DMS 273 treated with DMSO at 0.1 percent for 48 hours (cell line): ENCODE data around the gene VPS39.
"Not testable (repeated sequence)": the region's sequence is repeated elsewhere in the genome, so short reads cannot be mapped to it uniquely, and the experiment has no call there.

Experiments
- DNase-seq: peaks from one replicate; lab custom pipeline; 2025; lab: John Stamatoyannopoulos, UW

Gene VPS39, protein sequence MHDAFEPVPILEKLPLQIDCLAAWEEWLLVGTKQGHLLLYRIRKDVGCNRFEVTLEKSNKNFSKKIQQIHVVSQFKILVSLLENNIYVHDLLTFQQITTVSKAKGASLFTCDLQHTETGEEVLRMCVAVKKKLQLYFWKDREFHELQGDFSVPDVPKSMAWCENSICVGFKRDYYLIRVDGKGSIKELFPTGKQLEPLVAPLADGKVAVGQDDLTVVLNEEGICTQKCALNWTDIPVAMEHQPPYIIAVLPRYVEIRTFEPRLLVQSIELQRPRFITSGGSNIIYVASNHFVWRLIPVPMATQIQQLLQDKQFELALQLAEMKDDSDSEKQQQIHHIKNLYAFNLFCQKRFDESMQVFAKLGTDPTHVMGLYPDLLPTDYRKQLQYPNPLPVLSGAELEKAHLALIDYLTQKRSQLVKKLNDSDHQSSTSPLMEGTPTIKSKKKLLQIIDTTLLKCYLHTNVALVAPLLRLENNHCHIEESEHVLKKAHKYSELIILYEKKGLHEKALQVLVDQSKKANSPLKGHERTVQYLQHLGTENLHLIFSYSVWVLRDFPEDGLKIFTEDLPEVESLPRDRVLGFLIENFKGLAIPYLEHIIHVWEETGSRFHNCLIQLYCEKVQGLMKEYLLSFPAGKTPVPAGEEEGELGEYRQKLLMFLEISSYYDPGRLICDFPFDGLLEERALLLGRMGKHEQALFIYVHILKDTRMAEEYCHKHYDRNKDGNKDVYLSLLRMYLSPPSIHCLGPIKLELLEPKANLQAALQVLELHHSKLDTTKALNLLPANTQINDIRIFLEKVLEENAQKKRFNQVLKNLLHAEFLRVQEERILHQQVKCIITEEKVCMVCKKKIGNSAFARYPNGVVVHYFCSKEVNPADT

GRCh38 chr15:42207674-42208579 lies at the start of gene VPS39:
Gene VPS39 (minus strand): TSS chr15:42208304. CDS start chr15:42208153, 151 bp downstream.
- peak; percentile 4 for DNase-seq

DNA sequence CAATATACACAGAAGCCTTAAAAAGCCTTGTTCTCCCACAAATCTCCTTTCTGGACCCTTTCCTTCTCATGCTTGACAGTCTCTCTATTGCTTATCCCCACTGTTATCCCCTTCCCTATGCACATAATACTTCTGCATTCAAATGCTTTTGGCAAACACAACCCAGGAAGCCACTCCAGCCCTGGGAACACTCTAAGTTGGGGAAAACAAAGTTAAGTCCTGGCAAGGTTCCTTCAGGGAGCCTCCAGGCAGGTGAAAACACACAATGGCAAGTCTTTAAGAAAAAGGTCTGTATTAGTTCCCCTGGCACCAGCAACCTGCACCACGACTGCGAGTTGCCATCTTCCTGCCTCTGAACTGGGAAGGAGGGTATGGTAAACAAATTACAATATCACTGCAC lies 45.2 kb upstream of the VPS39 start:
- DNase-seq = no peak

GRCh38 chr15:42240823-42241222 lies 32.7 kb upstream of the VPS39 start:
- no peak for DNase-seq

DNA sequence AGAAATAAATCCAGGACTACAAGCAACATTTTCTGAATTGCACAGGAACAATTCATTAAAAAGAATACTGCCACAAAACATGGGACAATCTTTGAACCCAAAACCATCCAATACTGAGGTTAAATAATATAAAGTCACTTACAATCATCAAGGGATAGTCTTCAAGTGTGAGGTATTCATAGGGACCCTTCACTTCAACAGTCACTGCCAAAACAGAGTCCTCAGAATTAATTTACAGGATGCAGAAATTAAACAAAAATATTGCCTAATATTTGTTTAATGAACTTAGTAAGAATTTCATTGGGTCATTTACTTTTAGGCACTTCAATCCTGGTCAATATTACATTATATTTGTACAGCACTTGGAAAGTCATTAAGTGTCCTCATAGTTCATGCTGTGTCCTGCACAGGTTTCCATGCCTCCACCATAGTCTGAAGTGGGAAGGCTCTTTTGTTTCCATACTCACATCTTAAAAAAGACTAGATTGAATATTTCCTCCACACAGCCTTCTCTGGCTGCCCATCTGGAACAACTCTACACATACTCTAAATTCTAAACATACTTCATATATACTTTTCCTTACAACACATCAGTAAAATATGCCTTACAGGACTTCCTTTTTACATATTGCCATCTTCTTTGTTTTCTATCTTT lies 31.6 kb upstream of the VPS39 start:
- no peak for DNase-seq

- DNase-seq = no peak
Observed at GRCh38 chr15:42233107-42233506, 25.0 kb upstream of the VPS39 start.

GRCh38 chr15:42232606-42233005 lies 24.5 kb upstream of the VPS39 start:
- DNase-seq = no peak

DNA sequence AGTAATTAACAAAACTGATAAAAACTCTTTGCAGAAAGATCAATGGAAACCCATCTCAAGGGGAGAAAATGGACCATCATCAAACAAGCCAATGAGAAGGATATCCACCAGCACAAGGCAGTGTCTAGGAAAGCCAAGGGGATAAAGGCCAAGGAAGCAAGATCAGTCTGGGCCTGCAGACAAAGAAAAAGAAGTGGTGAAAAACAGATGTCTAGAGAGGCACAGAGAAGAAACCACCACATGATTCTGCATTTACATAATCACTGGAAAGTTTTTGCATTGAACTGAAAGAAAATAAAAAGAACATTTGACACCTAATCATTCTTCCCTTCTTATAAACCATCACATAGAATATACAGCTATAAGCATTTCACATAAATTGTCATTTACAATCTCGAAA lies 23.0 kb upstream of the VPS39 start:
- DNase-seq = no peak

DNA sequence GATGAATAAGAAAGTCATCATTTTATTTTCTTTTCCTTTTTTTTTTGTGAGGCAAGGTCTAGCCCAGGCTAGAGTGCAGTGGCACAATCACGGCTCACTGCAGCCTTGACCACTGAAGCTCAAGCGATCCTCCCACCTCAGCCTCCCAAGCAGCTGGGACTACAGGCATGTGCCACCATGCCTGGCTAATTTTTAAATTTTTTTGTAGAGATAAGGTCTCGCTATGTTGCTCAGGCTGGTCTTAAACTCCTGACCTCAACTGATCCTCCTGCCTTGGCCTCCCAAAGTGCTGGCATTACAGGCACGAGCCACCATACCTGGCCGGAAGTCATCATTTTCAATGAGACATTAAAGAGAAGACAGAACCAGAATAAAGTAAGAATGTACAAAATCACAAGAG lies 20.9 kb upstream of the VPS39 start:
- DNase-seq = not testable (repeated sequence)

DNA sequence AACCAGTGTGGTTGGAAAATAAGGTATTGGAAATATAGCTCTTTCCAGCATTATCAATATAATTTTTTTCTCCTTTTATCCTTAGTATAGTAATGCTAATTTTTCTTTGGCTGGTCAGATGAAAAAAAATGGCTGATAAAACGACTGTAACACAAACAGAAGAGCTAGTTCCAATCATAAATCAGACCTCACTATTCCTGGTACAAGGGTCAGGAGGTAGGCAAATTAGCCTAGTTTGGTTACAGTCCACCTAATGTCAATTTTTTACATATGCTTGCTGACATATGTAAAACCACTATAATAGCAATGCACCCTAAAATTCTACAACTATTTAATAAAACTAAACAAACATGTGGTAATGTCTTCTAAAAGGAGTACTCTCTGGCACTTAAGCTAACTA lies 19.9 kb upstream of the VPS39 start:
- DNase-seq = no peak

GRCh38 chr15:42226648-42227047 lies 18.5 kb upstream of the VPS39 start:
- DNase-seq = no peak

GRCh38 chr15:42220216-42220615 lies 12.1 kb upstream of the VPS39 start:
- no peak for DNase-seq

DNA sequence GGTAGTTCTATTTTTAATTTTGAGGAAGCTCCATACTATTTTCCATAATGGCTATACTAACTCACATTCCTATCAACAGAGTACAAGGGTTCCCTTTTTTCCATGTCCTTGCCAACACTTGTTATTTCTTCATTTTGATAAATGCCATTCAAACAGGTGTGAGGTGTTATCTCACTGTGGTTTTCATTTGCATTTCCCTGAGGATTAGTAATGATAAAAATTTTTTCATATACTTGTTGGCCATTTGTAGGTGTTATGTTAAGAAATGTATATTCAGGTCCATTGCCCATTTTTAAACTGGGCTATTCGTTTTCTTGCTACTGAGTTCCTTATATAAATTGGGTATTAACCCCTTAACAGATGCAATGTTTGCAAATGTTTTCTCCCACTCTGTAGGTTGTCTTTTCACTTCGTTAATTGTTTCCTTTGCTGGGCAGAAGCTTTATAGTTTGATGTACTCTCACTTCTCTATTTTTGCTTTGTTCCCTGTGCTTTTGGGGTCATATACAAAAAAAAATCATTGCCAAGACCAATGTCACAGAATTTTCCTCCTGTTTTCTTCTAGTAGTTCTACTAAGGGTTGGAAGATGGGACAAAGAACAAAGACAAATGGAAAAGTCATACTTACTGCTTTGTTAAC lies 11.0 kb upstream of the VPS39 start:
- DNase-seq = no peak

DNA sequence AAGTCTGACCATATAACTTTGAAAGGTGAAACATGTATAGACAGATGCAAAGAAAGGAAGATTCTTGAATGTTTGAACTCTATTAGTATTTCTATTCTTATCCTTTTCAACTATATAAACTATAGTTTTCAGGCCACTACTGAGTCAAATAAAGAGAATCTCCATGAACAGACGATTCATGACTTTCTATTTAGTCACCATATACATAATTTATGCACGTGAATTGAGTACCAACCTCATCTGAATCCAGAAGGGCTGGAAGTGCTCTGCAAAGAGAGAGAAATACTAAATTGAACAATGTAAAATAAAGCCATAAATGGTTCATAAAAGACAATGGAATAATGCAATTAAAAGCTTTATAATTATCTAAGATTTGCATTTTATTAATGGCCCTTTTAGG lies 9.5 kb upstream of the VPS39 start:
- DNase-seq = no peak

- no peak for DNase-seq
Observed at GRCh38 chr15:42215913-42216829, 8.1 kb upstream of the VPS39 start.

- DNase-seq = no peak
Observed at GRCh38 chr15:42214600-42214999, 6.5 kb upstream of the VPS39 start.

DNA sequence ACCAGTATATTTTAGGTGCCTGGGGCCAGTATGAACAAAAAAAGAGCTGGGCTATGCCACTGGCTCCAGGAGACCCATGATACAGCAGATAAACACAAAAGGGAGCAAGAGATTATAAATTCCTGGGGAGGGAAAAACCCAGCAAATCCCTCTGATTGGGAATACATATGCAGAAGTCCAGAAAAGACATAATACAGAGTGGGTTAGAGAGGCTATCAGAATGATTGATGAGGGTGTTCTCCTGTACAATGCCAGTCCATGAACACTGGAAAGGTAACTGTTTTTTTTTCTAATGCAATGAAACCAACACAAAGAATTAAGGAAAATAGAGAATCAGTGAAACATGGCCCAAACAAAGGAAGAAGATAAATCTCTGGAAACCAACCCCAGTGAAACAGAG lies 5.4 kb upstream of the VPS39 start:
- no peak for DNase-seq

GRCh38 chr15:42210696-42211095 lies 2.6 kb upstream of the VPS39 start:
- DNase-seq = no peak

GRCh38 chr15:42206406-42206805 lies 1.7 kb downstream of the VPS39 start:
- DNase-seq = no peak

GRCh38 chr15:42203891-42204290 lies 4.2 kb downstream of the VPS39 start:
- DNase-seq = no peak

GRCh38 chr15:42202653-42203052 lies 5.5 kb downstream of the VPS39 start:
- DNase-seq = no peak
